HG02973 (cell line): ENCODE measurements around the gene SPAG5.

Experiments used
- ATAC-seq: cut with Tn5 transposase; IDR thresholded peaks from one replicate; pipeline ENCODE4 v1.9.1; 2021; ENCODE audit warnings: moderate library complexity; ENCODE audit not compliant: unreplicated experiment

The SPAG5 gene, protein sequence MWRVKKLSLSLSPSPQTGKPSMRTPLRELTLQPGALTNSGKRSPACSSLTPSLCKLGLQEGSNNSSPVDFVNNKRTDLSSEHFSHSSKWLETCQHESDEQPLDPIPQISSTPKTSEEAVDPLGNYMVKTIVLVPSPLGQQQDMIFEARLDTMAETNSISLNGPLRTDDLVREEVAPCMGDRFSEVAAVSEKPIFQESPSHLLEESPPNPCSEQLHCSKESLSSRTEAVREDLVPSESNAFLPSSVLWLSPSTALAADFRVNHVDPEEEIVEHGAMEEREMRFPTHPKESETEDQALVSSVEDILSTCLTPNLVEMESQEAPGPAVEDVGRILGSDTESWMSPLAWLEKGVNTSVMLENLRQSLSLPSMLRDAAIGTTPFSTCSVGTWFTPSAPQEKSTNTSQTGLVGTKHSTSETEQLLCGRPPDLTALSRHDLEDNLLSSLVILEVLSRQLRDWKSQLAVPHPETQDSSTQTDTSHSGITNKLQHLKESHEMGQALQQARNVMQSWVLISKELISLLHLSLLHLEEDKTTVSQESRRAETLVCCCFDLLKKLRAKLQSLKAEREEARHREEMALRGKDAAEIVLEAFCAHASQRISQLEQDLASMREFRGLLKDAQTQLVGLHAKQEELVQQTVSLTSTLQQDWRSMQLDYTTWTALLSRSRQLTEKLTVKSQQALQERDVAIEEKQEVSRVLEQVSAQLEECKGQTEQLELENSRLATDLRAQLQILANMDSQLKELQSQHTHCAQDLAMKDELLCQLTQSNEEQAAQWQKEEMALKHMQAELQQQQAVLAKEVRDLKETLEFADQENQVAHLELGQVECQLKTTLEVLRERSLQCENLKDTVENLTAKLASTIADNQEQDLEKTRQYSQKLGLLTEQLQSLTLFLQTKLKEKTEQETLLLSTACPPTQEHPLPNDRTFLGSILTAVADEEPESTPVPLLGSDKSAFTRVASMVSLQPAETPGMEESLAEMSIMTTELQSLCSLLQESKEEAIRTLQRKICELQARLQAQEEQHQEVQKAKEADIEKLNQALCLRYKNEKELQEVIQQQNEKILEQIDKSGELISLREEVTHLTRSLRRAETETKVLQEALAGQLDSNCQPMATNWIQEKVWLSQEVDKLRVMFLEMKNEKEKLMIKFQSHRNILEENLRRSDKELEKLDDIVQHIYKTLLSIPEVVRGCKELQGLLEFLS

DNA sequence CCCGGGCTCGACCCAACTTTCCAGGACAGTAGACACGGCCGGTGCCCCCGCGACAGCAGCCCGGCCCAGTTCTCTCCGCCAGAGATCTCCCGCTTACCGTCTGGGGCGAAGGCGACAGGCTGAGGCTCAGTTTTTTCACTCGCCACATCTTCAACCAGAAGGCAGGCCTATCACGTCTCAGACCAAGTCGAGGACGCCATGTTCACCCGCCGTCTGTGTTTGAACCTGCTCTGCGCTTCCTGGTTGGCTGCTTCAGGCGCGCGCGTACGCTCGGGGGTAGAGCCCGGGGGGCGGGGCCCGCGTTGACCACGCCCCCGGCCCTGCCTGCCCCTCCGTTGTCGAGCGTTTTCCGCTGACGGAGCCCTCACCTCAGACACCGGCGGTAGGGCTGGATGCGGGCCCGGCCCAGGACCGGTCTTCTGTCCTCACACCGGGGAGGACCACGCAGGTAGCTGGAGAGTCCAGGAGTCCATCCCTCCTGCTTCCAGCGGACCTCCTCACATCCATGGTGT is at the start of gene SPAG5:
SPAG5 (minus strand) TSS at position 227 of the 512 bp plus-strand sequence; CDS start at position 148, 79 bp downstream.
- ATAC-seq = peak; percentile 67

DNA sequence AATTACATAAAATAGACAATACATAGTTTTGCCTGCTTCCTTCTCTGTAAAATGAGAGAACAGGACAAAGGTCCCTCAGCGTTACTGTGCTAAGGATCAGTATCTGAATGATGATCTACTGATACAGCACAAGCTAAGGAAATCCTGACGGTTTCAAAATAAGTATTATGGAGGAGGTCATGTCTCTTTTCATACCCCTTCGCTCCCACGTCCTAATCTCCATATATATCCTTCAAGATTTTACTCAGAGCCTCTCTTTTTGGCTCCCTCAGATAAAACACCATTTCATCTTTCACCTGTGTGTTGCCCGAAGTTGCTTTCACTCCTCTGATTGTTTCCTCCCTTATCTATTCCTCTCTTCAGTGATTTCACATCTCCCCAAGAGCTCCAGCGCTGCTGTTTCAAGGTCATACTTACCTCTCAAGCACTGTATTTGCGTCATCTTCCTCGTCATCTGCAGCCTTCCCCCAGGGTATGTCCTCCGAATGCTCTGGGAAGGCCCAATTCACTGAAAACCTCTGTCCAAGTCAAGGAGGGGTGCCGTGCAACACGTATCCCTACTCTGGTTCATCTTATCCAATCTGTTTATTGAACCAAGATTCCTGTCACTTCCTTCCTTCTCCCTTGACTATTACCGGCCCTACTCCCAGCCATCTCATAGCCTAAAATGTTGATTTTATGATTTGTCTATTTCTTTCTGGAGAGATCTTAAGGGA is 47.4 kb upstream of the SPAG5 start:
- no peak for ATAC-seq

DNA sequence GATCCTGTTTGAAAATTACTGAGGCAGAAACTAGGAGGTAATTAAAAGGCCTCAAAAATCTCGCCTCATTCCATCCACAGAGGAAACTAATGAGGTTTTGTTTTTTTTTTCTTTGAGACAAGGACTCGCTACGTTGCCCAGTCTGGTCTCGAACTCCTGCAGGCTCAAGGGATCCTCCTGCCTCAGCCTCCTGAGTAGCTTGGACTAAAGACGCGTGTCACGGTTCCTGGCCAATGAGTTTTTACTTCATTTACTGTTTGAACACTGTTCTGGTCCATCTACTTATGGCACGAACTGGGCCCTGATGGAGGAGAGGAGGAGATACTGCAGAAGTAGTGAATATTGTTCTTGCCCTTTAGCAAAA is 46.7 kb upstream of the SPAG5 start:
- ATAC-seq = no peak

DNA sequence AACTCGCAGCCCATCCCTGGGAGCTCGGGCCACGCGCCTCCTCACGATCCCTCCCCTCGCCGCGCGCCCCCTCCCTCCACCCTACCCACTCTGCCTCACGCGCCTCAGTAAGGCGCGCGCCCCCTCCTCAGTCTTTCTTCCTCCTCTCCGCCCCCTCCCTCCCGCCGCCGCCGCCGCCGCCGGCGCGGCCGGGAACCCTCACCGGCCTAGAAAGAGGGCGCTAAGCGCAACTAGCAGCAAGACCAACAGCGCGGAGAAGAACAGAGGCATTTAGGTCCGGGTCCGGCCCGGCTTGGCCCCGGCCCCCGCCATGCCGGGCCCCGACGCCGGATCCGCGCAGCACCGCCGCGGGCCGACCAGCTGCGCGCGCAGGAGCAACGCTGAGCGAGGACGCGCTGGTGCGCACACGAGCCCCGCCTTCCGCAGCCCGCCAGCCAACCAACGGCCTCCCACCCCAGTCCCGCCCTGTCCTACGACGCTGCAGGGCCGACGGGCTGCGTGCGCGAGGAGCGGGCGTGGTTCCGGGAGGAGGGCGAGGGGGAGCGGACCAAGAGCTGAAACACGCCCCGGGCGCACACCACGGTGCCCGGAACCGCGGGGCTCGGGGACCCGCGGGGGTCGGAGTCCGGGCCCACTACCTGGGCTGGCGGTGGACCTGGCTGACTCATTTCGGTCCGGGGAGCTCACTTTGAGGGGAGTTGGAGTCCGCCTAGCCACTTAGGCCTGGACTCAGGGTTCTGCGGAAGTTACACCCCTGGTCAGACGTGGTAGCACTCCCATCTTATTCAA is 46.2 kb upstream of the SPAG5 start, which contains the start of gene BLTP2:
BLTP2 (minus strand) TSS at position 372 of the 789 bp plus-strand sequence; CDS start at position 270, 102 bp downstream.
- ATAC-seq = peak; percentile 88

DNA sequence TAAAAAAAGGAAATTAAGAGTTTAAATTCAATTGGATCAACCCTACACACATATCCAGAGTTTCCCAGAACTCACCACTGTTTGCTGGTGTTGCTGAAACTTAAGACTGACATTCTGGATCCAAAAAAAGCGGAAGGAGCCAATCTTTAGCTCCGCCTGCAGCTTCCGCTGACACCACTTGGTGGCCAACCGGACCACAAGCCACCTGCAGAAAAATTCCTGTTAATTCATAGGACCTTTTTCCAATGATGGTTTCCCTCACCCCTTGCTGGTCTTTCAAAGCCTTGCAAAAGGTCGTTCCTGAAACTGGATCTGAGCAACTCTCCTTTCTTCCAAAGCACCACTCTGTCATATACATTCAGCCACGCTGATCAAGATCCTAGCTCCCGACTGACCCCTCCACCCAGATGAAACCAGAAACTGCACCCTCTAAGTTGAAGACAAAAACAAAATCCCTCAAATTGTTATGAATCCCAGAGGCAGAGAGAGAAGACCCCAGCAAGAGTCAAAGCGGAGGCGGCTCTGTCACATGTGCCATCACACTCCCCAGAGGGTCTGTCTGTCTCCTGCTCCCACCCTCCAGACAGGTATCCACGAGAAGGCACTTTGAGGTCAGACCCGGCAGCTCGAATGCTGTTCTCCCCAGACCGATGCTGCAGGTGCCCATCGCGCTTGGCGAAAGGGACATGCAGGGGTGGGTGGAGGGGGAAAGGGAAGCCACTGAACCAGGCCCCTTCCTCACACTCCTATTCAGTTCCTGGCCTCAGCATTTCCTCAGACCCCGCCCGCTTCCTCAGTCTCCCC is 45.4 kb upstream of the SPAG5 start:
- peak; percentile 9 for ATAC-seq

DNA sequence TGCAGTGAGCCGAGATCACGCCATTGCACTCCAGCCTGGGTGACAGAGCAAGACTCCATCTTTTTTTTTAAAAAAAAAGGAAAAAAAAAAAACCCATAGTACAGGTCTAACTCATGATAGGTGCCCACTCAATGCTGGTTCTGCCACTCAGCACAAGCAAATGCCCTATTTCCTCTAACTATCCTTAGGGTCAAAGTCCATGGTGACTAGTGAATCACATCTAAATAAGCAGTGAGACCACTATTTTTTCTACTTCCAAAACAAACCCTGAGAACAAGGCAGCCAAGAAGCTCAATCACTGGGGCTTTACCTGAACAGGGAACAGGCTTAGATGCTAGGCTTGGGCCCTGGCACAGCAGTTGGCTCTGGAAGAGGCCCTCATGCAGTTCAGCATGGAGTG is 42.8 kb upstream of the SPAG5 start:
- ATAC-seq = no peak

DNA sequence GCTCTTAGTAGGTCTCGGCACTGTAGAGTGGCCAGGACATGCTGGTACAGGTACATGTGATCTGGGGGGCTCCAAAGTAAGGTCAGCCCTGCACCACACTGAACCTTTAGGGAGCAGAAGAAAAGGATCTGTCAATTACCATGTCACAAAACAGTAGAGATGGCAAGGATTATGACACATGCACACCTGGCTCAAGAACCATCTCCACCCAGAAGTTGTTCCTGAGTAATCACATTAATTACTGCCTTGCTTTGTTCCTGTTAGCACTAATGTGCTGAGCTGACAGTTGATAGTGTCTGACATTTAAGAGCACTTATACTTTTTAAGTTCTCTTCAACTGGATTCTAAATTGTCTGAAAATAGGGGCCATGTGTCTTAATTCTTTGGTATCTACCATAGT is 36.7 kb upstream of the SPAG5 start:
- ATAC-seq = no peak

DNA sequence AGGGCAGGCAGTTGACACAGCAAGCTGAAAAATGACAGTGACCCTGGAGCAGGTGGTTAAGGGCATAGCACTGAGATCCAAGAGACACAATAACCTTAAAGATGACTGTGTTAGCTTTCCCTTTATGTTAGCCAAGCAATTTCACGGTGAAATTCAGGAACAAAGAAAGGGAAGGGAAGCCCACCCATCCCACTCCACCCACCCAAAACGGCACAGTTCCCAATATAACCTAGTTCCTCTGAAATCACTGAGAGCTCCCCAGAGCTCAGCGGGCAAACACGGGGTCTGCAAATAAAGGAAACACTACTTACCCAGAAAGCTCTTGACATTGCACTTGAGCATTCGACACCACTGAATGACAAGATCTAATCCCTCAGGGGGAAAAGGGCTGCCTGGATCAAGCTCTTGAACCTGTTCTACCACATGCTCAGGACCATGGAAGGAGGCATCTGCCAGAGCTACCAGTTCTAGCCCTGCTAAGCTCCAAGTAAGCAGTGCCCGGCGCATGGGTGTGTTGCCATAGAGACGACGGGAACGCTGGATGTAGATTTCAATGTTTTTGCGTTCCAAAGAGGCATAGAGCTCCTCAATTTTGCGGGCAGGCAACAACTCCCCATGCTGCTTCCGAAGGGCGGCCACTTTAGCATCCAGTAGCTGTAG is 35.5 kb upstream of the SPAG5 start:
- ATAC-seq = no peak

DNA sequence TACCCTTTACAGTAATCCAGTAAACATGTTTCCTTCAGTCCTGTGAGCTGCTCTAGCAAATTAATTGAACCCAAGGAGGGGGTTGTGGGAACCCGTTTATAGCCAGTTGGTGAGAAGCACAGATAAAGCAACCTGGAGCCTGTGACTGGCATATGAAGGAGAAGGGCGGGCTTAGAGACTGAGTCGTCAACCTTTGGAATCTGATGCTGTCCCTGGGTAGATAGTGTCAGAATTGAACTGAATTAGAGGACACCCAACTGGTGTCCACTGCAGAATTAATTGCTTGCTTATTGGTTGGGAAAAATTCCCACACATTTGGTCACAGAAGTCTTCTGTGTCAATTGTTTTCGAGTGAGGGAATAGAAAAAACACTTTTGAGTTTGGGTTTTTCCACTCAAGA is 28.0 kb upstream of the SPAG5 start:
- no peak for ATAC-seq

DNA sequence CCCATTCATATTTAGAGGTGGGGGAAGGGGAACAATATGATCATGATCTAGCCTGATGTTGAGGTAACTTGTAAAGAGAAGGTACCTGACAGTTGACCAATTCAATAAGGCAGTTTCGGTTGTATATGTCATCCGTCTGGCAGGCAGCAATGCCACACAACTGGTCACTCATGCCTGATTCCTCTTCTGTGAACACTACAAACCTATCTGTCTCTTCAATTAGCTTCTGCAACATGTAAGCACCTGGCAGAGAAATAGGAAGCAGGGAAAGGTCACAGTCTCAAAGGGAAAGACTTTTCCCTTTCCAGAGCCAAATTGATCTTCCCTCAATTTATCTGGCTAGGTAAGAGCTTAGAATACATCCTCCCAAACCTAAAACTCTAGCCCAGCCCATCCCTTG is 25.3 kb upstream of the SPAG5 start:
- no peak for ATAC-seq

DNA sequence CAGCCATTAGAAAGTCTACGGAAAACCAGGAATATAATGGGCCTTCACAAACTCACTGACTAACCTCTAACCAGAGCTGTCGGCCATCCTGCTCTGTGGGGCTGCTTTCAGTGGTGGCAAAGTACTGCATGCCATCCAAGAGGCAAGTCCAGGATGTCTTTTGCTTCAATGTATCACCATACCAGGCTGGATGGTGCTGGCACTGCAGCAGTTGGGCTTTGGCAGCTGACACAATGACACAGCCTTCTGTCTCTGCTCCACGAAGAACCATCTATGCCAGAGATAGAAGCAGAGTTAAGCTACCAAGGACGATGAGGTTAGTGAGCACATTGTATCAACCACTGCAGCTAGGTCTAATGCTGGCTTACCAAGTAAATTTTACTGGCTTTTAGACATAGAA is 24.9 kb upstream of the SPAG5 start:
- no peak for ATAC-seq

DNA sequence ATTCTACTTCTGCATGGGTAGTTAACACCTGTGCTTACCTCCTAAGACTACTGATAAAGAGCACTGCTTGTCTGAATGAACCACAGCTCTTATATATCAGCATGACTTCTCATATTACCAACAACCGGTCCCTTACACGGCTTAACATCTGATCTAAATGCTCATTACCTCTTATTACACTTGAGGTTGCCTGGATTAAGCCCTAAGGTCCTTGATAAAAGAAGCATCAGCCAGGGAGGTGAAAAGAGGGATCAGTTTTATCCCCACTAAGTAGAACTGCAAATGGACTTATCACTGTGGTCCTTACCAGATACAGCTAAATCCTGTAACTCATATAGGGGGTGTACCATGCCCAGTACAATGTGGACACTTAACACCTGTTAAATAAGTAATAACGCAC is 23.4 kb upstream of the SPAG5 start:
- no peak for ATAC-seq

DNA sequence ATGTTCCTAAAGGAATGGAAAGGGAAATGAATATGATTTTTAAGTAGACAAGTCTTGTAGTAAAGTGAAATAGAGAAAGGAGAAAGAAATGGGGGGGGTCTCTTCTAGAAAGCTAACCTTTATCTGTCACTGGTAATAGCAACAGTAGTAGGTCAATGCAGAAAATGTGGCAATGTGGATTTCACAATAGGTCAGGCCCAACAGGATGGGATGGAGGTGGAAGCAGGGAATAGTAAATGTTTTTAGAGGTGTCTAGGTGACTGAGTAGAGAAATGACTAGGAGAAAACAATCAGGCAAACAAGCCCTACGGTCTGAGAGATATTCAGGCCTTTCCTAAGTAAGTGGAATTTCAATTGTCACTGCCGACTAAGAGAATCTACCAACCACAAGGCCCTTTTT is 21.2 kb upstream of the SPAG5 start:
- ATAC-seq = no peak

DNA sequence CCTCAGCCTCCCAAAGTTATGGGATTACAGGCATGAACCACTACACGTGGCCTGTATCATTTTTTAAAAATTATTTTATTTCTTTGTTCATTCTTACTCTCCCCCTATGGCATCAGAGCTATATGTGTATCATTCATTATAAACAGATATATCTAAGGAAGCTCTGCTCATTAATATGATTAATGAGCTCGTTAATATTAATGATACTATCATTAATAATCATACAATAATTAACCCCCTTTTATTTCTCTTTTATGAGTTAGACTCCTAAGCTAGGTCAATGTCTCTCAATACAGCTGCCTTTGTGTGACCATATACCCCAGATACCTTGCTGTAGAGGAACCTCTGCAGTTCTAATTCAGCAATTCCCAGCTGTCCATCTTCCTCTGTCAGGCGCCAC is 19.6 kb upstream of the SPAG5 start:
- no peak for ATAC-seq

DNA sequence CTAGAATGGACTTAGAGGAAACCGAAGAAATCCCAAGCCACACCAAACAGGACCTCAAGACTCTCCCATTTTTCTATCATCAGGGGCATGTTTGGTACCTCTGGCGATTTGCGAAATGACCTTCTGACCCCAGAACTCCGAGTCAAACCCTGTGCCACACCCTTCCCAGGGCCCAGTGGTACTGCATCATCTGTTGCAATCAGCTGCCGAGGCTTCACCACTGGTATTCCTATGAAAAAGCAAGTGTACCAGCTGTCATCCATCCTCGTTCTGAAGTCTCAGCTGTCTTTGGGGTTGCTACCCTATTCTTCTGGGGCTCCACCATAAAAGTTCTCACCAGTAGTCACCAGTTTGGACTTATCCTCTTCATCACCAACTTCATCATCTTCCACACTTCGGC is 17.5 kb upstream of the SPAG5 start:
- ATAC-seq = no peak

DNA sequence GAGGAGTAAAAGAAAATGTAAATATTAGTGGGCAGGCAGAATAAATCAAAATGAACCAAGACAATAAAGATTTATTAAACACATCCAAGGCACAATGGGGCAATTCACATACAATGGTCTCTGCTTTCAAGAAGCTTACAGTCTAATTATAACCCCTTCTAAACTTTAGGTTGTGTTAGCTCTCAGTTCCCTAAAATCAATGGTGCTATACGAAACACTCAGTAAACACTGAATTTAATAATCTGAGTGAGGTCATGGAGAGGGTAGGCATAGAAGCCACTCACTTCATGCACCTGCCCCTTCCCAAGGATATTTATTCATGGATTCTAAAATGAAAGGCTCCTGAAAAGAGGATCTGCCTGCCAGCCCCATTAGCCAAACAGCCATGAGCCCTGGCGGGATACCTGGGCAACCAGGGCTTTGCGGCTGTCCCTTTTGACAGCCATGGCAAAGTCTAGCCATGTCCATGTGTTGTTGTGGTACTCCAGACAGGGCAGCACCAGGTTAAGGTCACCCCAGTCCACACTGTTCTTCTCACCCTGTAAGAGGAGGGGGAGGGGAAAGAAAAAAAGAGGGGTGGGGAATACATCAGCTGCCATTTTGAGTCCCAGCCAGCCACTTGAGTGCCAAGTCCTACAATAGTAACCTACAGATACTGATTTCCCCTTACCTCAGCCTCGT is 16.6 kb upstream of the SPAG5 start:
- no peak for ATAC-seq

DNA sequence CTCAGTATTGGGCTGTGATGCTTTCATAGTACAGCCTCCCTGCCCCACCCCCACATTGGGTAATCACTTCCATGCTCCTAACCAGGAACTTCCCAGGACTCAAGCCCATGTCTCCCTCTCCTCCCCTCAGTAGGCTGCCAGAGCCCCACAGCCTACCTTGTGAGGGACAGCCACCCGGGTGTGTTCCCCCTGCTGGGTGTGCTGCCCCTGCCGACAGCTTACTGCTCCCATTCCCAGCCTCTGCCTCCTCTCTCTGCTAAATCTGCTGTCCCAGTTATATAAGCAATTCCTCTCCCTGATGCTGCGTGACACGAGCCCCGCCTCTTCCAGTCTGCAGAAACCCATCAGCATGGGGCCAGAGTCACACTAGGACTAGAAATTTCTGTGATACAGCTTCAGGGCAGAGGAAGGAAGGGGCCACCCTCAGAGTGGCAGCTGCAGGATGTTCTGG is 15.1 kb upstream of the SPAG5 start, which contains the start of gene RSKR:
RSKR (minus strand) TSS at position 255 of the 451 bp plus-strand sequence; CDS start at position 231, 24 bp downstream.
- ATAC-seq = no peak
